ENCODE measurements around the gene RNF123.
A peak's percentile ranks its signal among the peaks of the same experiment; 100 is the strongest.

The RNF123 gene

GRCh38 chr3:49689046-49689907 lies at the start of gene RNF123, which contains the start of gene MST1:
RNF123 (plus strand) TSS chr3:49689557; CDS start chr3:49691166, 1,609 bp downstream.
MST1 (minus strand) TSS chr3:49689474; CDS start chr3:49688691, 783 bp downstream.
- H3K4me1 Mint-ChIP-seq (ENCODE audit: low read depth): peaks cover 40% of the 10 kb centered on the region
- intact Hi-C loops (cut with micrococcal nuclease): no loop called here
- H3K27ac Mint-ChIP-seq: peak within 1 kb of the TSS; percentile 90
- peaks cover 32% of the 10 kb centered on the region for H3K27me3 Mint-ChIP-seq
- H3K36me3 Mint-ChIP-seq (ENCODE audit: low read depth): peaks cover 31% of the 10 kb centered on the region
- H3K4me3 Mint-ChIP-seq: peak within 1 kb of the TSS; percentile 100
- no peaks in the 10 kb centered on the region for H3K9me3 Mint-ChIP-seq

- H3K9me3 Mint-ChIP-seq: no peaks in the 10 kb centered on the region
- intact Hi-C loops (cut with micrococcal nuclease): no loop called here
- peaks cover 3% of the 10 kb centered on the region for H3K27me3 Mint-ChIP-seq
- H3K4me3 Mint-ChIP-seq: no peak overlapping the region
- H3K4me1 Mint-ChIP-seq (ENCODE audit: low read depth): no peaks in the 10 kb centered on the region
- no peak overlapping the region for H3K27ac Mint-ChIP-seq
- no peaks in the 10 kb centered on the region for H3K36me3 Mint-ChIP-seq (ENCODE audit: low read depth)
These were observed 48.1 kb upstream of the RNF123 start for GRCh38 chr3:49641292-49641691.

GRCh38 chr3:49641921-49642707 lies 47.2 kb upstream of the RNF123 start:
- intact Hi-C loops (cut with micrococcal nuclease): no loop called here
- no peaks in the 10 kb centered on the region for H3K36me3 Mint-ChIP-seq (ENCODE audit: low read depth)
- no peak overlapping the region for H3K27ac Mint-ChIP-seq
- H3K4me1 Mint-ChIP-seq (ENCODE audit: low read depth): no peaks in the 10 kb centered on the region
- peaks cover 3% of the 10 kb centered on the region for H3K27me3 Mint-ChIP-seq
- H3K4me3 Mint-ChIP-seq: no peak overlapping the region
- H3K9me3 Mint-ChIP-seq: no peaks in the 10 kb centered on the region

- no peak overlapping the region for H3K27ac Mint-ChIP-seq
- peaks cover 3% of the 10 kb centered on the region for H3K27me3 Mint-ChIP-seq
- H3K4me1 Mint-ChIP-seq (ENCODE audit: low read depth): no peaks in the 10 kb centered on the region
- H3K9me3 Mint-ChIP-seq: no peaks in the 10 kb centered on the region
- intact Hi-C loops (cut with micrococcal nuclease): no loop called here
- H3K4me3 Mint-ChIP-seq: no peak overlapping the region
- no peaks in the 10 kb centered on the region for H3K36me3 Mint-ChIP-seq (ENCODE audit: low read depth)
These were observed 46.6 kb upstream of the RNF123 start for GRCh38 chr3:49642708-49643145.

GRCh38 chr3:49644684-49645083 lies 44.7 kb upstream of the RNF123 start:
- no peaks in the 10 kb centered on the region for H3K4me1 Mint-ChIP-seq (ENCODE audit: low read depth)
- no peaks in the 10 kb centered on the region for H3K36me3 Mint-ChIP-seq (ENCODE audit: low read depth)
- no peak overlapping the region for H3K27ac Mint-ChIP-seq
- H3K9me3 Mint-ChIP-seq: no peaks in the 10 kb centered on the region
- peaks cover 3% of the 10 kb centered on the region for H3K27me3 Mint-ChIP-seq
- intact Hi-C loops (cut with micrococcal nuclease): no loop called here
- no peak overlapping the region for H3K4me3 Mint-ChIP-seq

GRCh38 chr3:49646236-49646635 lies 43.1 kb upstream of the RNF123 start:
- intact Hi-C loops (cut with micrococcal nuclease): no loop called here
- Mint-ChIP-seq H3K27me3 (no peaks in the 10 kb centered on the region), H3K27ac (no peak overlapping the region), H3K9me3 (no peaks in the 10 kb centered on the region), H3K36me3 (ENCODE audit: low read depth) (no peaks in the 10 kb centered on the region), H3K4me1 (ENCODE audit: low read depth) (no peaks in the 10 kb centered on the region), H3K4me3 (no peak overlapping the region)

GRCh38 chr3:49647741-49648140 lies 41.6 kb upstream of the RNF123 start:
- no peak overlapping the region for H3K4me3 Mint-ChIP-seq
- no peaks in the 10 kb centered on the region for H3K36me3 Mint-ChIP-seq (ENCODE audit: low read depth)
- no peaks in the 10 kb centered on the region for H3K4me1 Mint-ChIP-seq (ENCODE audit: low read depth)
- no peaks in the 10 kb centered on the region for H3K9me3 Mint-ChIP-seq
- intact Hi-C loops (cut with micrococcal nuclease): no loop called here
- H3K27ac Mint-ChIP-seq: no peak overlapping the region
- no peaks in the 10 kb centered on the region for H3K27me3 Mint-ChIP-seq

GRCh38 chr3:49648354-49649019 lies 40.9 kb upstream of the RNF123 start:
- H3K36me3 Mint-ChIP-seq (ENCODE audit: low read depth): no peaks in the 10 kb centered on the region
- intact Hi-C loops (cut with micrococcal nuclease): no loop called here
- H3K4me1 Mint-ChIP-seq (ENCODE audit: low read depth): no peaks in the 10 kb centered on the region
- H3K9me3 Mint-ChIP-seq: no peaks in the 10 kb centered on the region
- H3K4me3 Mint-ChIP-seq: no peak overlapping the region
- H3K27me3 Mint-ChIP-seq: no peaks in the 10 kb centered on the region
- no peak overlapping the region for H3K27ac Mint-ChIP-seq

GRCh38 chr3:49649576-49649975 lies 39.8 kb upstream of the RNF123 start:
- Mint-ChIP-seq H3K4me3 (no peak overlapping the region), H3K9me3 (no peaks in the 10 kb centered on the region), H3K36me3 (ENCODE audit: low read depth) (no peaks in the 10 kb centered on the region), H3K4me1 (ENCODE audit: low read depth) (no peaks in the 10 kb centered on the region), H3K27ac (no peak overlapping the region), H3K27me3 (no peaks in the 10 kb centered on the region)
- intact Hi-C loops (cut with micrococcal nuclease): no loop called here

GRCh38 chr3:49650177-49650576 lies 39.2 kb upstream of the RNF123 start:
- Mint-ChIP-seq H3K27me3 (no peaks in the 10 kb centered on the region), H3K4me3 (no peak overlapping the region), H3K4me1 (ENCODE audit: low read depth) (no peaks in the 10 kb centered on the region), H3K9me3 (no peaks in the 10 kb centered on the region), H3K27ac (no peak overlapping the region), H3K36me3 (ENCODE audit: low read depth) (no peaks in the 10 kb centered on the region)
- intact Hi-C loops (cut with micrococcal nuclease): no loop called here

GRCh38 chr3:49650637-49651036 lies 38.7 kb upstream of the RNF123 start:
- H3K27me3 Mint-ChIP-seq: no peaks in the 10 kb centered on the region
- no peaks in the 10 kb centered on the region for H3K9me3 Mint-ChIP-seq
- no peaks in the 10 kb centered on the region for H3K4me1 Mint-ChIP-seq (ENCODE audit: low read depth)
- intact Hi-C loops (cut with micrococcal nuclease): no loop called here
- H3K27ac Mint-ChIP-seq: no peak overlapping the region
- no peaks in the 10 kb centered on the region for H3K36me3 Mint-ChIP-seq (ENCODE audit: low read depth)
- H3K4me3 Mint-ChIP-seq: no peak overlapping the region

GRCh38 chr3:49652218-49652902 lies 37.0 kb upstream of the RNF123 start:
- no peak overlapping the region for H3K27ac Mint-ChIP-seq
- no peaks in the 10 kb centered on the region for H3K36me3 Mint-ChIP-seq (ENCODE audit: low read depth)
- H3K9me3 Mint-ChIP-seq: no peaks in the 10 kb centered on the region
- intact Hi-C loops (cut with micrococcal nuclease): no loop called here
- H3K4me1 Mint-ChIP-seq (ENCODE audit: low read depth): peaks cover 5% of the 10 kb centered on the region
- H3K4me3 Mint-ChIP-seq: no peak overlapping the region
- H3K27me3 Mint-ChIP-seq: peaks cover 5% of the 10 kb centered on the region

- Mint-ChIP-seq H3K27ac (no peak overlapping the region), H3K4me1 (ENCODE audit: low read depth) (peaks cover 5% of the 10 kb centered on the region), H3K9me3 (no peaks in the 10 kb centered on the region), H3K27me3 (peaks cover 6% of the 10 kb centered on the region), H3K4me3 (no peak overlapping the region), H3K36me3 (ENCODE audit: low read depth) (no peaks in the 10 kb centered on the region)
- intact Hi-C loops (cut with micrococcal nuclease): no loop called here
These were observed 36.4 kb upstream of the RNF123 start for GRCh38 chr3:49652903-49653415.
